SK-MEL-5 (cell line): ENCODE measurements around the gene FGD3. TPM values are rescaled to one million over a fixed set of nuclear protein-coding genes. Genes with fewer than 3 reads are reported as not detected.

ENCODE experiments used
- DNase-seq: peaks from one replicate; pipeline ENCODE4 v3.0.0-alpha.2; 2016; ENCODE audit warnings: low read depth, low spot score
- in situ Hi-C: cut with HindIII; loops from 2 replicates; pipeline ENCODE4 v1.10.0; 2016; ENCODE audit warnings: low sequenced_read_pairs, high pct_unique_total_duplicates, low pct_unique_long_range_greater_than_20kb
- total RNA-seq: library from RNA; depleted of rRNA; stranded (reverse); fragments of >200 nt; shearing (Covaris generic); gene quantifications from 2 replicates; pipeline ENCODE4 v1.2.3, GENCODE V29; 2014

FGD3 gene
- total RNA-seq, 1 experiment from 2014 or later = 0.13 TPM

DNA sequence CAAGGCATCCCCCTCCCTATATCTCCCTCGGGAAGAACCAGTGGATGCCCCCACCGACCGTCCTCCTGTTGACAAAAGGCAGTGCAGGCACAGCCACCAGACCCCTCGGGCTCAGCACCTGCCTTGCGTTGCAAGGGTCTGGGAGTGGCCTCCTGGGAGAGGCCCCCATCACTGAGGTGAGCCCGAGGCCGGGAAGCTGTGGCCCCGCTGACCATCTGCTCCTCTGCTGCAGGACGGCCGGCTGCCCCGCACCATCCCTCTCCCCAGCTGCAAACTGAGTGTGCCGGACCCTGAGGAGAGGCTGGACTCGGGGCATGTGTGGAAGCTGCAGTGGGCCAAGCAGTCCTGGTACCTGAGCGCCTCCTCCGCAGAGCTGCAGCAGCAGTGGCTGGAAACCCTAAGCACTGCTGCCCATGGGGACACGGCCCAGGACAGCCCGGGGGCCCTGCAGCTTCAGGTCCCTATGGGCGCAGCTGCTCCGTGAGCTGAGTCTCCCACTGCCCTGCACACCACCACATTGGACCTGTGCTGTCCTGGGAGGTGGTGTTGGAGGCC is 87.9 kb downstream of the FGD3 start:
- in situ Hi-C loops = no loop called here
- DNase-seq = no peak

DNA sequence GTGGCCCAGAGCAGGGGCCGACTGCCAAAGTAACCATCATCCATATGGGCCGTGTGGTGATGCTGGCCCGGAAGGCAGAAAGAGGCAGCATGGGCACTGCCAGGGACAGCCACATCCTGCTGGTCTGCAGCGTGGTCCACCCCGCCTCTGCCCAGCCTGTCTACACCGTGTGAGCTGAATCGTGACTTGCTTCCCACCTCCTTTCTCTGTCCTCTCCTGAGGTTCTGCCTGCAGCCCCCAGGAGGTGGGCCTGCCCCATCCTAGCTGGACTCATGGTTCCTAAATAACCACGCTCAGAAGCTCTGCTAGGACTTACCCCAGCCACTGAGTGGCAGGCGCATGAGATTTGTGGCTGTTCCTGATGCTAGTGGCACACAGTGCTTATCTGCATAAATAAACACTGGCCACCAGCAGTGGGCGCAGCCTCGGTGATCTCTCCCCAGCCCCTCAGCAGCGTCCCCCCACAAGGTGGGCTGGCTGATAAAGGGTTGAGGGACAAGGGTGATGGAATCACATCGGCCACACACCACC is 88.6 kb downstream of the FGD3 start:
- peak; percentile 16 for DNase-seq
- in situ Hi-C loops = no loop called here

GRCh38 chr9:93036887-93037475 is 89.7 kb downstream of the FGD3 start:
- in situ Hi-C loops = no loop called here
- DNase-seq = no peak

GRCh38 chr9:93037476-93037971 is 90.2 kb downstream of the FGD3 start:
- no peak for DNase-seq
- in situ Hi-C loops = no loop called here

DNA sequence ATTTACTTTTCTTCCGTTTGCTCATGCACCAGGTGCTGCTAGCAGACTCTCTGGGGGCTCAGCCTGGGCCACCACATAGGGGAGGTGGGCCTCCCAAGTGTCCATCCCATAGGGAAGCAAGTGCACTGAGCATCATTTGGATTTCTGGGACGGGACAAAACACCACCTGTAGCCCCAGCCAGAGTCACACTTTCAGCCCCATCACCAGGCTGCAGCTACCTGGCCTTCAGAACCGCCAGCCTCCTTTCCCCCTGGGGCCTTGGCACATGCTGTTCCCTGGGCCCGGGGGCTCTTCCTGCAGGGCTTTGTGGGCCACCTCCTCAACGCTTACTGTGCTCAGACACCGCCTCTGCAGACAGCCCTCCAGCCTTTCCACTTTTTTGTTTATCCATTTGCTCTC is 91.6 kb downstream of the FGD3 start:
- in situ Hi-C loops = no loop called here
- DNase-seq = no peak

- in situ Hi-C loops = no loop called here
- DNase-seq = no peak
These were observed 92.1 kb downstream of the FGD3 start for GRCh38 chr9:93039456-93039855.

DNA sequence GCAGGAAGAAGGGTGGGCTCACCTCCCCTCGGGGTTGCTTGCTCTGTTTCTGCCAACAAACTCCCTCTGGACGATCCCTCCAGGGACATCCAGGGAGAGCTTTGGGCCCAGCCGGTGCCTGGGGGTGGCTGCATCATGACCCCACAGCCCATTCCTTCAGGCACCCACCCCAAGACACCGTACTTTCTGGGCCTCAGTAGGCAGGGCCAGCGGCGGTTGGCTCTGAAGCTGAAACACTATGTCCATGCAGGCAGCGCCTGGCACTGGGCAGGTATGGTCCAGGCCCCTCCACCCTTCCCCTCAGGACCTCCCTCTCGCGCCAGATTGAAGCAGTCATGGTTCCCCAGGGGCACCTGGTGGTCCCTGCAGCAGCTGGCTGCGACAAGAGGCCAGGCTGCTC is 92.7 kb downstream of the FGD3 start:
- in situ Hi-C loops = no loop called here
- no peak for DNase-seq

GRCh38 chr9:93040409-93040808 is 93.1 kb downstream of the FGD3 start:
- DNase-seq = no peak
- in situ Hi-C loops = no loop called here

DNA sequence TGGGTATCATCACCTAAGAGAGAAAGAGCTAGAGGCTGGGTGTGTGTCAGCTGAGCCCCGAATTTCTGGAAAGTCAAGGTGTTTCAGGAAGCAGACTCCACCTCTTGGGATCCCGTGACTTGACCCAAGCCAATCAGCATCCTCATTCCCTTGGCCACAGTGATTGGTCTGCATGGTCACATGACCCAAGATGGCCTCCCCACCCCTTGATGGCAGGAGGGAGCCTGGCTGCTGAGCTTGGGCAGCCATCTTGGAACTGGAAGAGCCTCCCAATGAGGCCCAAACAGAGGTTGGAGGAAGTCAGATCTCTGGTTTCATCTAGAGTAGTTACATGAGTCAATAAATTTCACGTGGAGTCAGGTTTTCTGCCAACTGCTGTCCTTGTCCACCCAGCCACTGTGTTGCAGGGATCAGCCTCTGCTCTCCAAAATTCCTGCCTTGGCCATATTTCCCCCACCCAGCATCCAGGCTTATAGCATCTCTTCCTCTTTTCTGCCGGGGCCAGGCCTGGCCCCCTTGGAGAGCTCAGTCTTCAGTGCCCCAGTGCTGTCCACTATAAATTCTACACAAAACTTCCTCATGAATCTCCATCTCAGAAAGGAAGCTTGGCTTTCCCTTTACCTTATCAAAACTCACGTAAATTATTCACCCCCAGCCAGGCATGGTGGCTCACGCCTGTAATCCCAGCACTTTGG is 93.9 kb downstream of the FGD3 start:
- peak; percentile 16 for DNase-seq
- in situ Hi-C loops = no loop called here

GRCh38 chr9:93043122-93043521 is 95.8 kb downstream of the FGD3 start:
- in situ Hi-C loops = no loop called here
- no peak for DNase-seq

GRCh38 chr9:93045521-93045920 is 98.2 kb downstream of the FGD3 start:
- in situ Hi-C loops = no loop called here
- no peak for DNase-seq

GRCh38 chr9:93048566-93049448 is 101.5 kb downstream of the FGD3 start:
- in situ Hi-C loops = no loop called here
- no peak for DNase-seq

GRCh38 chr9:93049491-93049890 is 102.2 kb downstream of the FGD3 start:
- DNase-seq = no peak
- in situ Hi-C loops = no loop called here

GRCh38 chr9:93050231-93050630 is 102.9 kb downstream of the FGD3 start:
- in situ Hi-C loops = no loop called here
- no peak for DNase-seq

DNA sequence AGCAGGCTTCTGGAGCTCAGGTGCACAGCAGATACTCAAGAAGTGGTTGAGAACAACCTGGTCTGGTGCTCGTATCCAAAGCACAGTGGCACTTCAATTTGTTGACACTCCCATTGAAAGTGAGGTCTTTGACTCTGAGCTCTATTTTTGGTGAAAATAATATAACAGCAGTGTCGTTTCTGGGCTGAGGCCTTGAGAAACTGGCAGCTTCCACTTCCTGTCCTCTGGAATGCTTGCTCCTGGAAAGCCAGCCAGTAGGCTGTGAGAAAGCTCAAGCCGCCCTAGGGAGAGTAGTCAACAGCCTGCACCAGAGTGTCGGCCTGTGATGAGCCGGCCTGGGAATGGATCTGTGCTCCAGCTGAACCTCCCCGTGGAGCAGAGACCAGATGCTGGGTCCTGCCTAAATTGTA is 104.4 kb downstream of the FGD3 start:
- no peak for DNase-seq
- in situ Hi-C loops = no loop called here

GRCh38 chr9:93052791-93053540 is 105.6 kb downstream of the FGD3 start:
- no peak for DNase-seq
- in situ Hi-C loops = no loop called here

DNA sequence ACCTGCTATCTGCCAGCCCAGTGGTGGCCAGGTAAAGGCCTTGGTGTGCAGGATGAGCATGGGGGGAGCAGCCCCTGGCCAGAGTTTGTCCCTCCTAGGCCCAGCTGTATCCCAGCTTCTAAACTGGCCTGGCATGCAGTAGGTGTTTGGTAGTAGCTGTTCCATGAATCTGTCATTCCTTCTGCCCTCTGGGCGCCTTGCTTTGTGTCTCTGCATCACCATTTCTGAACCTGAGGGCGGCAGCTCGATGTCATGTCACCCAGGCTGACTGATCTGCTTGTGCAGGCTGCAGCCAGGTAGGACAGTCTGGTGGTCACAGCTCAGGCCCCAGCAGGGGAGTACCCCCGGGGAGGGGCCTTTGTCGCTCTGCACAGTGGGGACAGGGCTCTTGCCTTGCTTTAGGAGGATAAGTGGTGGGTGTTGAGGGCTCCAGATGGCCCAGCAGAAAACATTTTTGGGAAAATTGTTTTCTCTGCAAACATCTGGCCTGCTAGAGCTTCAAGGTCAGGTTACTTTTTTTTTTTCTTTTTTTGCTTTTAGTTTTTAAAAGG is 106.5 kb downstream of the FGD3 start:
- in situ Hi-C loops = no loop called here

More for the DNA sequence above, 106.5 kb downstream of the FGD3 start:
- no peak for DNase-seq
